NOMO-1 (cell line): Measurements from ENCODE around the gene COX7B2.

Source experiments
- DNase-seq, 2 experiments: peaks; one replicate each; lab custom pipeline; 2025; ENCODE audit not compliant: unreplicated experiment in 2 of 2; lab: John Stamatoyannopoulos, UW

The COX7B2 gene

GRCh38 chr4:46765465-46765864 is 143.6 kb downstream of the COX7B2 start:
- no peak for DNase-seq

- no peak for DNase-seq
Measured at GRCh38 chr4:46730075-46730474, 179.0 kb downstream of the COX7B2 start.

GRCh38 chr4:46720055-46720454 is 189.0 kb downstream of the COX7B2 start:
- no peak for DNase-seq

GRCh38 chr4:46717950-46718349 is 191.1 kb downstream of the COX7B2 start:
- no peak for DNase-seq

GRCh38 chr4:46715468-46715867 is 193.6 kb downstream of the COX7B2 start:
- DNase-seq: no peak

- no peak for DNase-seq
Measured at GRCh38 chr4:46698891-46699290, 210.2 kb downstream of the COX7B2 start.
